Lower lobe of right lung (tissue), 2 donors: Measurements from ENCODE around the gene PNMA6E. TPM values are rescaled to one million over a fixed set of nuclear protein-coding genes. Genes with fewer than 3 reads are reported as not detected.
A peak's percentile ranks its signal among the peaks of the same experiment; 100 is the strongest.

Experiments
- ATAC-seq, 2 donors: fragments of 200-7000 bp; cut with Tn5 transposase; one replicate each; pipeline ENCODE4 v1.9.1; 2020 to 2022; ENCODE audit warnings: mild to moderate bottlenecking in 2 of 2, moderate library complexity in 2 of 2
- DNase-seq: peaks from one replicate; pipeline ENCODE4 v3.0.0-alpha.2; 2020
- H3K27ac ChIP-seq: fragments of 200-600 bp; one replicate; pipeline ENCODE4 v1.8.0; 2022
- H3K27me3 ChIP-seq: fragments of 200-600 bp; one replicate; pipeline ENCODE4 v1.8.0; 2022; ENCODE audit warnings: low read depth
- H3K36me3 ChIP-seq: fragments of 200-600 bp; one replicate; pipeline ENCODE4 v1.8.0; 2022; ENCODE audit warnings: mild to moderate bottlenecking
- H3K4me1 ChIP-seq: fragments of 200-600 bp; one replicate; pipeline ENCODE4 v1.8.0; 2022
- H3K4me3 ChIP-seq: fragments of 200-600 bp; one replicate; pipeline ENCODE4 v1.8.0; 2022; ENCODE audit warnings: mild to moderate bottlenecking
- H3K9me3 ChIP-seq: fragments of 200-600 bp; one replicate; pipeline ENCODE4 v1.8.0; 2022
- intact Hi-C: fragments of 100-400 bp; cut with DNase I; formaldehyde crosslinking; loops from one replicate; pipeline ENCODE4 v1.11.0; 2022
- total RNA-seq: library from RNA; stranded (reverse); fragmentation: NEBNext Ultra II Directional; extraction: Animal tissue kit (Norgen Biotek cat#: 25700); gene quantifications from one replicate; pipeline ENCODE4 v1.2.1, GENCODE V29; 2021
- TF ChIP-seq, protein P1 (sequence below): fragments of 200-600 bp; IDR thresholded peaks from one replicate; pipeline ENCODE4 v1.8.0; 2022; ENCODE audit warnings: antibody characterized with exemption, mild to moderate bottlenecking
- donor health status: DM: no; HTN: yes; CAD: no; lungs with severe emphysema.

The PNMA6E gene
- total RNA-seq, 1 donor from 2014 or later: not detected

DNA sequence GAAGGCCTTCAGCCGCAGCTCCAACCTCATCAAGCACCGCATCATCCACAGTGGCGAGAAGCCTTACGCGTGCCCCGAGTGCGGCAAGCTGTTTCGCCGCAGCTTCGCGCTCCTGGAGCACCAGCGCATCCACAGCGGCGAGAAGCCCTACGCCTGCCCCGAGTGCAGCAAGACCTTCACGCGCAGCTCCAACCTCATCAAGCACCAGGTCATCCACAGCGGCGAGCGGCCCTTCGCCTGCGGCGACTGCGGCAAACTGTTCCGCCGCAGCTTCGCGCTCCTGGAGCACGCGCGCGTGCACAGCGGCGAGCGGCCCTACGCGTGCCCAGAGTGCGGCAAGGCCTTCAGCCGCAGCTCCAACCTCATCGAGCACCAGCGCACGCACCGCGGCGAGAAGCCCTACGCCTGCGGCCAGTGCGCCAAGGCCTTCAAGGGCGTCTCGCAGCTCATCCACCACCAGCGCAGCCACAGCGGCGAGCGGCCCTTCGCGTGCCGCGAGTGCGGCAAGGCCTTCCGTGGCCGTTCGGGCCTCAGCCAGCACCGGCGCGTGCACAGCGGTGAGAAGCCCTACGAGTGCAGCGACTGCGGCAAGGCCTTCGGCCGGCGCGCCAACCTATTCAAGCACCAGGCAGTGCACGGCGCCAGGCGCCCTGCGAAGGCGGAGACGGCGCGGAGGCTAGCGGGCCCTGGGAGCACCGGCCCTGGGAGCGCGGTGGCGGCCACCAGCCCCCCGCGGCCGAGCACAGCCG is 19.9 kb upstream of the PNMA6E start:
- intact Hi-C loops: no loop called here
- H3K27ac ChIP-seq: no peak overlapping the region
- TF ChIP-seq, protein P1, sequence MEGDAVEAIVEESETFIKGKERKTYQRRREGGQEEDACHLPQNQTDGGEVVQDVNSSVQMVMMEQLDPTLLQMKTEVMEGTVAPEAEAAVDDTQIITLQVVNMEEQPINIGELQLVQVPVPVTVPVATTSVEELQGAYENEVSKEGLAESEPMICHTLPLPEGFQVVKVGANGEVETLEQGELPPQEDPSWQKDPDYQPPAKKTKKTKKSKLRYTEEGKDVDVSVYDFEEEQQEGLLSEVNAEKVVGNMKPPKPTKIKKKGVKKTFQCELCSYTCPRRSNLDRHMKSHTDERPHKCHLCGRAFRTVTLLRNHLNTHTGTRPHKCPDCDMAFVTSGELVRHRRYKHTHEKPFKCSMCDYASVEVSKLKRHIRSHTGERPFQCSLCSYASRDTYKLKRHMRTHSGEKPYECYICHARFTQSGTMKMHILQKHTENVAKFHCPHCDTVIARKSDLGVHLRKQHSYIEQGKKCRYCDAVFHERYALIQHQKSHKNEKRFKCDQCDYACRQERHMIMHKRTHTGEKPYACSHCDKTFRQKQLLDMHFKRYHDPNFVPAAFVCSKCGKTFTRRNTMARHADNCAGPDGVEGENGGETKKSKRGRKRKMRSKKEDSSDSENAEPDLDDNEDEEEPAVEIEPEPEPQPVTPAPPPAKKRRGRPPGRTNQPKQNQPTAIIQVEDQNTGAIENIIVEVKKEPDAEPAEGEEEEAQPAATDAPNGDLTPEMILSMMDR: no peak
- H3K27me3 ChIP-seq: no peaks in the 10 kb centered on the region
- H3K36me3 ChIP-seq: no peaks in the 10 kb centered on the region
- H3K9me3 ChIP-seq: no peaks in the 10 kb centered on the region
- ATAC-seq (no peak), DNase-seq (no peak)
- no peaks in the 10 kb centered on the region for H3K4me1 ChIP-seq
- H3K4me3 ChIP-seq: no peak overlapping the region

- Histone ChIP-seq H3K4me3 (no peak overlapping the region), H3K4me1 (peaks cover under 1% of the 10 kb centered on the region), H3K27ac (no peak overlapping the region), H3K36me3 (no peaks in the 10 kb centered on the region), H3K27me3 (no peaks in the 10 kb centered on the region), H3K9me3 (no peaks in the 10 kb centered on the region)
- intact Hi-C loops: no loop called here
- no peak for DNase-seq
- ATAC-seq: no peak
- TF ChIP-seq, protein P1: no peak
Measured at GRCh38 chrX:153417637-153418036, 16.5 kb upstream of the PNMA6E start.

DNA sequence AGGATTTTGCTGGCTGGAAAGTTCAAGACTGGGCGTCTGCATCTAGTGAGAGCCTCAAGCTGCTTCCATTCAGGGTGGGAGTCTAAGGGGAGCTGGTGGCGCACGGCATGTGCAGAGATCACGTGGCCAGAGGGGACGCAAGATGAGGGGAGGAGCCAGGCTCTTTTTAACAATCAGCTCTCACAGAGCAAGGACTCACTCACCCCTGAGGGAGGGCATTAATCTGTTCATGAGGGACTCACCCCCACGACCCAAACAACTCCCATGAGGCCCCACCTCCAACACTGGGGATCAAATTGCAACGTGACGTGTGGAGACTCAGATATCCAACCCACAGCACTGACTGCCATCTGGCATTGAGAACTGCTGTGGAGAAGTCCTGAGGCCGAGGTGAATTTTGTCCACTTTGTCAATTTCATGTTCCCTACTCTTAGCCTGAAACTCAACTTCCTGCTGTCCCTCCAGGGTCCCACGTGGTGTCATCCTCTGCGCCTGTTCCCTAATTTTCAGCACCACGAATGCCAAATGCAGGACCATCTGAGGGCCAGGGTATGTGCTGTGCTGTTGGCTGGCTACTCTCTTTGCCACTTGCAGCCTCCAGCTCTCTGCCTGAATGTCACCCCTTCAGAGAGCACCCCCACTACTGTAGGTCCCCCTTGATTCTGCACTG is 15.8 kb upstream of the PNMA6E start:
- H3K36me3 ChIP-seq: no peaks in the 10 kb centered on the region
- ATAC-seq (no peak), DNase-seq (no peak)
- intact Hi-C loops: no loop called here
- TF ChIP-seq, protein P1: no peak
- no peak overlapping the region for H3K4me3 ChIP-seq
- H3K27me3 ChIP-seq: no peaks in the 10 kb centered on the region
- H3K4me1 ChIP-seq: peaks cover 8% of the 10 kb centered on the region
- H3K27ac ChIP-seq: no peak overlapping the region
- H3K9me3 ChIP-seq: no peaks in the 10 kb centered on the region

- Histone ChIP-seq H3K9me3 (no peaks in the 10 kb centered on the region), H3K27ac (no peak overlapping the region), H3K27me3 (no peaks in the 10 kb centered on the region), H3K4me3 (no peak overlapping the region), H3K36me3 (no peaks in the 10 kb centered on the region), H3K4me1 (peaks cover 10% of the 10 kb centered on the region)
- DNase-seq (peak; percentile 47), ATAC-seq (peak; percentile 53 to 59)
- intact Hi-C loops: no loop called here
- TF ChIP-seq, protein P1: no peak
Measured at GRCh38 chrX:153414856-153415510, 13.8 kb upstream of the PNMA6E start.

- ATAC-seq (no peak), DNase-seq (no peak)
- Histone ChIP-seq H3K36me3 (no peaks in the 10 kb centered on the region), H3K9me3 (no peaks in the 10 kb centered on the region), H3K4me3 (no peak overlapping the region), H3K4me1 (peaks cover 10% of the 10 kb centered on the region), H3K27me3 (no peaks in the 10 kb centered on the region), H3K27ac (no peak overlapping the region)
- TF ChIP-seq, protein P1: no peak
- intact Hi-C loops: no loop called here
Measured at GRCh38 chrX:153413731-153414130, 12.6 kb upstream of the PNMA6E start.
